HG03060 (cell line): ENCODE data around the gene CCDC192.
"Not testable (repeated sequence)": the region's sequence is repeated elsewhere in the genome, so short reads cannot be mapped to it uniquely, and the experiment has no call there.

Experiments
- ATAC-seq: cut with Tn5 transposase; IDR thresholded peaks from one replicate; pipeline ENCODE4 v1.9.1; 2021; ENCODE audit warnings: low read depth, moderate number of reproducible peaks; ENCODE audit not compliant: unreplicated experiment

The CCDC192 gene

DNA sequence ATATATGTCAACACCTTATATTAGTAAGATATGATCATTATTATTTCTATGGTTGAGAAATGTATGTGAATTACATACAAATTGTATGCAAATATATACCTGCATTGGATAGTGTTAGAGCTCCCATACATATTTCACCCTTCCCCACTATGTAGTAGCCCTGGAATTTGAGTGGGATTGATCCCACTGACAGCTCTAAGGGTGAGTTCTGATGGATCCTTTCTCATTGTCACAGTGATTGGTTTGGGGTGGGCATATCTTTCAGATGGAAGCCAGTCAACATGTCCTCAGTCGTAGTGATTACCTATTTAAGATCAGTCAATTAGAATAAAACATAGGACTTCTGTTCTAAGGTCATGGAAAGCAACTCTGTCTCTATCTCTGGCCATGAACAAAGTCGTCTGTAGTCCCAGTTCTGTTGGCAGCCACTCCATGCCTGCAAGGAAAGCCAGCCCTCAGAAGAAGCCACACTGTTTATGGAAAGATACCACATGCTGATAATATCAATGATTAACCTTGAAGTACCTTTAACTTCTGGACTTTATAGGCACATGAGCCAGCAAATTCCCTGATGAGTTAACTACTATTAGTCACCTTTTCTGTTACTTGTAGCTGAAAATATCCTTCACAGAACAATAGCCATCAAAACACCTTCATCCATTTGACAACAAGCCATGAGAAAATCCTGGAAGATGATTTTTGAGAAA, 5.1 kb upstream of the CCDC192 start:
- no peak for ATAC-seq

- ATAC-seq: no peak
Observed at GRCh38 chr5:127699416-127699815, 3.8 kb upstream of the CCDC192 start.

GRCh38 chr5:127700237-127700766, 2.9 kb upstream of the CCDC192 start:
- ATAC-seq: no peak

DNA sequence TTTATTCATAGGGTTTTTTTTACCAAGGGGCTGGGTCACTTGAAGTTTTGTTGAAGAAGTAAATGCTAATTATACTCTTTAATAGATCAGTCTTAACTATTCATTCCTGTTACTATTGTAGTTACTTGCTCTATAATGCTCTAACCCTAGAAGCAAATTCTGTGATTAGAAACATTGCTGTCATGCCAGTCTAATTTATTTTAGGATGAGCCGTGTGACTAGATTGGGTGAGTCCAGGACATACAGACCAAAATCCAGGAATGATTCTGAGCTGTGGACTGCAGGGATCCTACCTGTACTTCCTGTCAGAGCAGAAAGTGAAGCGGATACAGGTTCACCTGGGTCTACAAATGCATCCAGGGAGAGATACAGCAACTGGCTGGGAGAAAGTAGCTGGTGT, 757 bp upstream of the CCDC192 start:
- no peak for ATAC-seq

GRCh38 chr5:127705120-127705892, 2.1 kb downstream of the CCDC192 start:
- peak; percentile 61 for ATAC-seq

DNA sequence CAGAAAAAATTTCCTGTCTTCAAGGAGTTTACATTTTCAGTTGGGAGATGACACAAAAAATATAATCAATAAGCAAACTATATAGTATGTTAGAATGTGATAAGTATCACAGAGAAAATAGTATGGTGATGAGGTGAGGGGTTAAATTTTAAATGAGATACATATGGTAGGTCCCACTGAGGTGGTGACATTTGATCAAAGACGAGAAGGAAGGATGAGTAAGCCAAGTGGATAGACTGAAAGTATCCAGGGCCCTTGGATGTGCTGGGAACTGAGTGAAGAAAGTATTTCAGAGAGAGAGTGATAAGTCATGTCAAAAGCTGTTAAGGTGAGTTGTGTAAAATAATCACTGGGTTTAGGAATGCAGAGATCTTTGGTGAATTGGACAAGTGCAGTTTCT, 3.5 kb downstream of the CCDC192 start:
- no peak for ATAC-seq

GRCh38 chr5:127707209-127707608, 4.0 kb downstream of the CCDC192 start:
- no peak for ATAC-seq

DNA sequence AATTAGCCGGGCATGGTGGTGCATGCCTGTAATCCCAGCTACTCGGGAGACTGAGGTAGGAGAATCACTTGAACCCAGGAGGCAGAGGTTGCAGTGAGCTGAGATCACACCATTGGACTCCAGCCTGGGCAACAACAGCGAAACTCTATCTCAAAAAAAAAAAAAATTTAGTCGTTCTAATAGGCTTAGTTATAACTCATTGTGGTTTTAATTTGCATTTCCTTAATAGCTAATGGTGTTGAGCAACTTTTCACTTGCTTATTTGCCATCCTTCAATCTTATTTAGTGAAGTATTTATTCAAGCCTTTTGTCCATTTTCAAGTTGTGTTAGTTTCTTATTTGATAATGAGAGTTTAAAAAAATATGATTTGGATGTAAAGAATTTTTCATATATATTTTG, 9.9 kb downstream of the CCDC192 start:
- not testable (repeated sequence) for ATAC-seq

- no peak for ATAC-seq
Observed at GRCh38 chr5:127718181-127718580, 15.0 kb downstream of the CCDC192 start.

DNA sequence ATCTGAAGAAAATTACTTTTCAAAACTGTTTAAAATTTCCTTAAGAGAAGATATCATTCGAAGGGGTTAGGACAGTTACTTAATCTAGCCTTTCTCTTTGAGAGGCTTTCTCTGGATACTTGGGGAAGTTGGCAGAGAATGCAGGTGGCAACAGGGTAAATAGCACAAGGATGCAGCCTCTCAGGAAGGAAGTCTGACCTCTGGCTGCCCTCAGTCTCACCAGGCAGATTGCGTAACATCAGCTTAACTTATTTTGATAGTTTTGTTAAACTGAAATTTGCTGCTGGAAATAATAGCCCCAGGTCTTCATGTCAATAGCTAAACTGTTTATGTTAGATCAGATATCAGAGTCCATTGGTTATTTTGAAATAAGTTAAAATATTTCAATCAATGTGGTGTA, 20.4 kb downstream of the CCDC192 start:
- no peak for ATAC-seq

DNA sequence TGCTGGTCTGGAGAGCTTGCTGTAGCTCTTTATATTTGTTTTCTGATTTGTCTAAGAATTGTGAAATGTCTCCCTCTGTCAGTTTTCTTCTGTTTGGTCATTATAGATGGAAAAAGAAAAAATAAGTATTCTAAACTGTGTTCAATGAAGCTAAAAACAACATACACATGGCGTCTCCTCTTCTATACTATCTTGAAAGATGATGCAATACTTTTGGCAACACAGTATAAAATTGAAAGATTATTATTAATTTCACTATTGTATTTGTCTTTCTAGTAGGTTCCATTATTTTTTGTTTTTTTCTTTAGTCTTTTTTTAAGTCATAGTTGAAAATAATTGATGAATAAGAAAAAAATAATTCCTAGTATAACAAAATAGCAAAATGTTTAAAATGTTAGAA, 22.5 kb downstream of the CCDC192 start:
- ATAC-seq: no peak

DNA sequence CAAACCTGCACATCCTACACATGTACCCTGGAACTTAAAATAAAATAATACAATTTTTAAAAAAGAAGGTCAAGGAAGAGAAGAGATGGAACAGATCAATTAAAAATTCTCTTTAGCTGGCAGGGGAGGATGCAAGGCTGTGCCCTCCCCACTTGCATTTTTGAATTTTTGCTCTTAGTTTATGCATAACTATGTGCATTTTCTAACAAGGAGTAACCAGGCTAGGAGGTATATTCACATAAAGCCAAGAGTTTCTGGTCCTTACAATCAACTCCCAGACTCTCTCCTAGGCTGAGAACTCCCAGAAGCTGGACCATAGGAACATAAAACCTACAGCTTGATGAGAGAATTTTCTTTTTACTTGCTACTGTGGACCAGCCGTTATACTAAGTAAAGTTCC, 29.8 kb downstream of the CCDC192 start:
- ATAC-seq: no peak

- ATAC-seq: not testable (repeated sequence)
Observed at GRCh38 chr5:127739348-127739747, 36.2 kb downstream of the CCDC192 start.

DNA sequence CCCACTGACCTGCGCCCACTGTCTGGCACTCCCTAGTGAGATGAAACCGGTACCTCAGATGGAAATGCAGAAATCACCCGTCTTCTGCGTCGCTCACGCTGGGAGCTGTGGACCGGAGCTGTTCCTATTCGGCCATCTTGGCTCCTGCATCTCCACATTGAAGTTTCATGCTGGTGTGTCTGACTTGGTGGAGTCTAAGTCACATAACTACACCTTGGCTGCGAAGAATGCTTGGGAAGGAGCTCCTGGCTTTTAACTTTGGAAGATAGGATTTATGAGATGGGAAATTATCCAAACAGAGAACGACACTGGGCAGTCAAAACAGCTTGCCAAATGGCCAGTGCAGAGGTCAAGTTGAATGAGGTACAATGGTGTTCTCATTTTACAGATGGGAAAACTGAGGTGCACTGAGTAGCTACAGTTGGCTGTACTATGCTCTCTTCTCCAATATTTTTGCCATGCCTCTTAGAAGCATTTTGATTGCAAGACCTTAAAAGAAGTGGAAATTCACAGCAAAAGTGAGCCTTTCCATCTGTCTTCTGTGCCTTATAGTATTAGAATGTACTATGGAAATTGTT, 36.7 kb downstream of the CCDC192 start:
- no peak for ATAC-seq

- ATAC-seq: no peak
Observed at GRCh38 chr5:127741412-127741811, 38.2 kb downstream of the CCDC192 start.

DNA sequence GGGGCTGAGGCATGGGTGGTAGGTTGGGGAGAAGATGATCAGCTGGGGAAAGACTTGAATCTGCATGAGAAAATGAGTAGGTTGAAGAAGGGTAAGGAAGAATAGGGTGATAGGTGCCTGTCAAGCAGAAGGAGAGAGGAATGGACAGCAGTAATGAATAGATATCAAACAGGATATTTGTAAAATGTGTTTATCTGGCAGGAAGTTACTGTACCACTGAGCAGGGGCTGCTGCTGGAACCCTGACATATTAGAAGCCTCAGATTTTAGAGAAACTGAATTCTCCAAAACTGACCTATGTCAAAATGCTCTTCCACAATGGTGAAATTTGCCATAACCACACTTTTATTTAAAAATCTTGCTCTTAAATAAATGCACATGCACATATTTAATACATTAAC, 41.0 kb downstream of the CCDC192 start:
- no peak for ATAC-seq

DNA sequence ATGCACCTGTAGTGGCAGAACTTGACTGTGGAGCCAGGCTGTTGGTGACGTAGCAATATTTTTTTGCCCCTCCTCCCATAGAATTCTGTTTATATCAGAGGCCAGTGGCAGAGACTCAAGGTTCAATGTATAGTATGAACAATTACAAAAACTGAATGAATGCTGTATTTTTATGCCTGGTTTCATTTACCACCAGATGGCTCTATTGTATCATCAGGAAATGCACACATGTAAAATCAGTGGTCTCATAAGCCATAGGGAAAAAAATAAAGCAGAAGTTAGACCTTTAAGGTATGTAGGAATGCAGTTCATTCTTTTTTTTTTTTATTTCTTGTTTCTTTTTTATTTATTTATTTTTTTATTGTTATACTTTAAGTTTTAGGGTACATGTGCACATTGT, 43.6 kb downstream of the CCDC192 start:
- no peak for ATAC-seq

GRCh38 chr5:127752503-127753265, 49.5 kb downstream of the CCDC192 start:
- not testable (repeated sequence) for ATAC-seq

- no peak for ATAC-seq
Observed at GRCh38 chr5:127754259-127754658, 51.1 kb downstream of the CCDC192 start.

DNA sequence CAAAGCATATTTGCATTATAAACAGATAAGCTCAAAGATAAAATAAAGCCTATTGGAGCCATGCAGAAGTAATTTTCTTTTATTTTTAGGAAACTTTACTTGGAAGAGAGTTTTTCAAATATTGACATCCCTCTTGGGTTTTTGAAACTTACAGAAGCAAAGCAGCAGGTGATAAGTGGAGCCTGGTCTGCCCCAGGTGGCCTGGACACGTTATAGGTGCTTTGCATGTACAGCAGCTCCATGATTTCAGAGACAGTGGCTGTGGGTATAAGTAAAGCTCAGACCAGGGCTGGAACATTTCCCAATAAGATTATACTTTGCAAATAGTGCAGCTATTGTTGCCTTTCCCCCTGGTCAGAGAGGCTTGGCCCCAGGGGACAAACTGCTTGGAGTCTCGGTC, 51.5 kb downstream of the CCDC192 start:
- ATAC-seq: no peak

DNA sequence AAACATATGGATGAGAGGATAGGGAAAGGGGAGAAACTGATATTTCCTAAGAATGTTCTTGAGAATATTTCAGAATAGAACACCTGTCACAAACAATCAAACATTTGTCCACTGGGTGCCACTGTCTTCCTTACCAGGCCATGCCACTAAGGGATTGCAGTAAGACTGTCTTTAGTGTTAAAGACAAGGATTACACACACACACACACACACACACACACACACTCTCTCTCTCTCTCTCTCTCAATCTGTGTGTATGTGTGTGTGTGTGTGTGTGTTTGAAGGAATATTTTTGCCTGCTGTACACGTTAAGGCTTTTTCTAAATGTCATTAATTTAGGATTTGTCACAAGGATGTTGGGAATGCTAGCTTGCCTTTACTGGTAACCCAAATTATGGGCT, 54.4 kb downstream of the CCDC192 start:
- ATAC-seq: peak; percentile 70
